ENCODE measurements around the gene FOXF1.

The FOXF1 gene

GRCh38 chr16:86537486-86537885 lies 27.2 kb downstream of the FOXF1 start:
- no peak overlapping the region for H3K27ac ChIP-seq (ENCODE audit: low read length)
- H4K20me1 ChIP-seq (ENCODE audit: insufficient read depth, low read length) = no peaks in the 10 kb centered on the region

GRCh38 chr16:86538196-86538780 lies 28.0 kb downstream of the FOXF1 start:
- DNase-seq = no peak
- no peak overlapping the region for H3K4me2 ChIP-seq (ENCODE audit: low read depth, low read length)
- H2AFZ ChIP-seq (ENCODE audit: low read length) = no peak overlapping the region
- TF ChIP-seq EZH2 (optimal IDR thresholded peaks at IDR 0.05; ENCODE audit: low read depth, low read length) (no peak), EZH2phosphoT487 (IDR thresholded peaks at IDR 0.05; ENCODE audit: low read length) (no peak), CTCF (IDR thresholded peaks at IDR 0.05; ENCODE audit: low read length) (no peak)
- H4K20me1 ChIP-seq (ENCODE audit: insufficient read depth, low read length) = no peaks in the 10 kb centered on the region
- H3K4me1 ChIP-seq (ENCODE audit: low read length) = no peaks in the 10 kb centered on the region
- no peaks in the 10 kb centered on the region for H3K79me2 ChIP-seq (ENCODE audit: low read length)
- H3F3A ChIP-seq (ENCODE audit: insufficient read depth, low read length) = no peaks in the 10 kb centered on the region
- no peaks in the 10 kb centered on the region for H3K27me3 ChIP-seq (replicated peaks; ENCODE audit: insufficient read depth, low read length)
- H3K9me3 ChIP-seq (replicated peaks; ENCODE audit: insufficient read depth, low read length) = no peaks in the 10 kb centered on the region
- H3K9me2 ChIP-seq (replicated peaks; ENCODE audit: insufficient read depth, low read length) = no peaks in the 10 kb centered on the region
- H3K9ac ChIP-seq (ENCODE audit: low read length) = no peak overlapping the region
- no peaks in the 10 kb centered on the region for H3K36me3 ChIP-seq (replicated peaks; ENCODE audit: insufficient read depth, low read length)
- H3K27ac ChIP-seq (ENCODE audit: low read length) = no peak overlapping the region
- H3K4me3 ChIP-seq (ENCODE audit: low read length) = no peak overlapping the region

More at GRCh38 chr16:86537486-86537885, 27.2 kb downstream of the FOXF1 start:
- no peak overlapping the region for H3K4me3 ChIP-seq (ENCODE audit: low read length)
- no peaks in the 10 kb centered on the region for H3F3A ChIP-seq (ENCODE audit: insufficient read depth, low read length)
- H3K9ac ChIP-seq (ENCODE audit: low read length) = no peak overlapping the region
- H3K79me2 ChIP-seq (ENCODE audit: low read length) = no peaks in the 10 kb centered on the region
- H3K36me3 ChIP-seq (replicated peaks; ENCODE audit: insufficient read depth, low read length) = no peaks in the 10 kb centered on the region
- DNase-seq = no peak
- H3K4me1 ChIP-seq (ENCODE audit: low read length) = no peaks in the 10 kb centered on the region
- no peaks in the 10 kb centered on the region for H3K9me3 ChIP-seq (replicated peaks; ENCODE audit: insufficient read depth, low read length)
- no peak overlapping the region for H2AFZ ChIP-seq (ENCODE audit: low read length)
- TF ChIP-seq CTCF (IDR thresholded peaks at IDR 0.05; ENCODE audit: low read length) (no peak), EZH2 (optimal IDR thresholded peaks at IDR 0.05; ENCODE audit: low read depth, low read length) (no peak), EZH2phosphoT487 (IDR thresholded peaks at IDR 0.05; ENCODE audit: low read length) (no peak)
- no peaks in the 10 kb centered on the region for H3K9me2 ChIP-seq (replicated peaks; ENCODE audit: insufficient read depth, low read length)
- no peaks in the 10 kb centered on the region for H3K27me3 ChIP-seq (replicated peaks; ENCODE audit: insufficient read depth, low read length)
- H3K4me2 ChIP-seq (ENCODE audit: low read depth, low read length) = no peak overlapping the region

GRCh38 chr16:86540894-86541293 lies 30.6 kb downstream of the FOXF1 start:
- Histone ChIP-seq H3K9me2 (replicated peaks; ENCODE audit: insufficient read depth, low read length) (no peaks in the 10 kb centered on the region), H2AFZ (ENCODE audit: low read length) (no peak overlapping the region), H3K9ac (ENCODE audit: low read length) (no peak overlapping the region), H3K27ac (ENCODE audit: low read length) (no peak overlapping the region), H3K4me3 (ENCODE audit: low read length) (no peak overlapping the region), H3K36me3 (replicated peaks; ENCODE audit: insufficient read depth, low read length) (no peaks in the 10 kb centered on the region), H3K27me3 (replicated peaks; ENCODE audit: insufficient read depth, low read length) (no peaks in the 10 kb centered on the region), H3K9me3 (replicated peaks; ENCODE audit: insufficient read depth, low read length) (no peaks in the 10 kb centered on the region), H3K4me2 (ENCODE audit: low read depth, low read length) (no peak overlapping the region), H3K79me2 (ENCODE audit: low read length) (no peaks in the 10 kb centered on the region), H3K4me1 (ENCODE audit: low read length) (no peaks in the 10 kb centered on the region), H4K20me1 (ENCODE audit: insufficient read depth, low read length) (no peaks in the 10 kb centered on the region), H3F3A (ENCODE audit: insufficient read depth, low read length) (no peaks in the 10 kb centered on the region)
- no peak for DNase-seq
- TF ChIP-seq EZH2phosphoT487 (IDR thresholded peaks at IDR 0.05; ENCODE audit: low read length) = no peak
- TF ChIP-seq CTCF (IDR thresholded peaks at IDR 0.05; ENCODE audit: low read length) = no peak
- TF ChIP-seq EZH2 (optimal IDR thresholded peaks at IDR 0.05; ENCODE audit: low read depth, low read length) = no peak

All from MM.1S (cell line).